Epidermal melanocyte (primary cell): ENCODE results near the gene TNFAIP8L1.

Source experiments
- DNase-seq: peaks from one replicate; pipeline ENCODE4 v3.0.0; 2011; ENCODE audit warnings: low spot score; ENCODE audit not compliant: insufficient read length

The TNFAIP8L1 gene

DNA sequence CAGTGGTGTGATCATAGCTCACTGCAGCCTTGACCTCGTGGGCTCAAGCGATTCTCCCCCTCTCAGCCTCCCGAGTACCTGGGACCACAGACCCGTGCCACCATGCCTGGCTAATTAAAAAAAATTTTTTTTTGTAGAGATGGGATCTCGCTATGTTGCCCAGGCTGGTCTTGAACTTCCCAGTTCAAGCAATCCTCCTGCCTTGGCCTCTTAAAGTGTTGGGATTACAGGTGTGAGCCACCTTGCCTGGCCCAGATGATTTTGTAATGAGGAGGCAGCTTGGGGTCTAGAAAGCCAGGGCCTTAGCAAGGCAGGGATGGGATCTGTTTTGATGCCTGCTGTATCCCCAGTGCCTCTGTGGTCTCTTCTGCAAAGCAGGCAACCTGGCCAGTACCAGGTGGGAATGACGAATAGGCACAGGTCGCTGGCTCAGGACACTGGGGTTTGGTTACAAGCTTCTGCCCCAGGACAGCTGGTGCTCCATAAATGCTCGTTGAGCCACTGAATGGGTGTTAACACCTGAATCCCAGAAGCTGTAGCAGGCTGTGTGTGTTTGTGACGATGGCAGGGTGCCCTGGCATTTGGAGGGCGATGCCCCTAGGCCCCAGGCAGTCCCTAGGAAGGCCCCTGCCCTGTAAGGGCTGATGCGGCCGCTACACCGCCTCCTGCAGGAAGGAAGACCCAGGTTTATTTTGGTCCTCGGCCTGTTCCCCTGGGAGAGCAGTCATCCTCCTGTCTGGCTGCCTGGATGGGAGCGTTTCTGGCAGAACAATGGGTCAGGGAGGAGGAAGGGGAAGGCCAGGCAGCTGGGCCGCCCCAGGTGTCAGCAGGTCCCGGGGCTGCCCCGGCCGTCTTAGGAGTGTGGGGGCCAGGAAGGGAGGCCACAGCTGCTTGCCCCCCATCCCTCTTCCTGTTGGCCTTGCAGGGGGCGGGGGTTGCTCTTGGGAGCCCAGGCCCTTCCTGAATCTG lies 8.6 kb downstream of the TNFAIP8L1 start:
- no peak for DNase-seq

DNA sequence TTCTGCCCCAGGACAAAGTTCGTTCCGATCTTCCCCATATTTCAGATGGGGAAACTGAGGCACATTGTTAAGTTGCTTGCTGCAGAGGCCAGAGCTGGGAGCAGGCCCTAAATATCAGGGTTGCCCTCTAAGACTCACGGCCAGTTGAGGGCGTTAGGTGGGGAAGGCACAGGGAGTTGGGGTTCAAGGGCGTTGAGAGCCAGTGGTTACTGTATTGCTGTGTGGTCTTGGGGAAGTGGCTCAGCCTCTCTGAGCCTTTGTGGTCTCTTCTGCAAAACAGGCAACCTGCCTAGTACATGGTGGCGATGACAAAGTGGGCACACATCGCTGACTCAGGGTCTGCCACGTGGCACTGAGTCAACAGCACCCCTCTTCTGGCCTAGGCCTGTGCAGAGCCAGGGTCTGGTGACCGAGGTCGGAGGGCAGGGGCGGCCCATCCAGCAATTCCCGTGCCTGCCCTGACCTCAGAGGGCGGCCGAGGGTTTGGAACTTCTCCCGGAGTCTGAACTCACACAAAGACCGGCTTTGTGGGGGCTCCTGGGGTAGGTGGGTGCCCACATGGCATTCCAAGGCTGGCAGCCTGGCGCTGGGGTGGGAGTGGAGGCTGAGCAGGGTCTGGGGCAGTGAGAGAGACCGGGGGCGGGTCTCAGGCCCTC lies 10.2 kb downstream of the TNFAIP8L1 start:
- DNase-seq: no peak

DNA sequence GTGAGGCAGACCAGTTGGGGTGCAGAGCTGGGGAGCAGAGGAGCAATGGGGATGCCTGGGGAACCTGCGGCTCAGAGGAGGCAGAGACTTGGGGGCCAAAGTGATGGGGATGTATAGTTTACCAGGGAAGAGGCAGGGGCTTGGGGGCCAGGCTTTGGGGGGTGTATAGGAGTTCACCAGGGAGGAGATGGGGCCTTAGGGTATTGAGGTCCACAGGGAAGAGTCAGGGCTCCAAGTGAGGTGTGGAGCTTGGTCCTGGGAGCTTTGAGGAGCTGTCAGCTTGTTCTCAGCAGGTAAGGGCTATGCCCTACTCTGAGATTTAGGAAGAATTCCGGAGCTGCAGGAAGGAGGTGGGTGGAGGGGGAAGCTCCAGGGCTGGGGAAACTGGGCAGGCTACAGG lies 10.8 kb downstream of the TNFAIP8L1 start:
- DNase-seq: no peak

DNA sequence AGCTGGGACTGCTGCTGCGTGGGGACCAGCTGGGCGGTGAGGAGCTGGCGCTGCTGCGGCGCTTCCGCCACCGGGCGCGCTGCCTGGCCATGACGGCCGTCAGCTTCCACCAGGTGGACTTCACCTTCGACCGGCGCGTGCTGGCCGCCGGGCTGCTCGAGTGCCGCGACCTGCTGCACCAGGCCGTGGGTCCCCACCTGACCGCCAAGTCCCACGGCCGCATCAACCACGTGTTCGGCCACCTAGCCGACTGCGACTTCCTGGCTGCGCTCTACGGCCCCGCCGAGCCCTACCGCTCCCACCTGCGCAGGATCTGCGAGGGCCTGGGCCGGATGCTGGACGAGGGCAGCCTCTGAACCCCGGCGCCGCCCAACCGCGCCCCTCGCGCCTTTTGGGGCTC lies 12.8 kb downstream of the TNFAIP8L1 start:
- DNase-seq: no peak

DNA sequence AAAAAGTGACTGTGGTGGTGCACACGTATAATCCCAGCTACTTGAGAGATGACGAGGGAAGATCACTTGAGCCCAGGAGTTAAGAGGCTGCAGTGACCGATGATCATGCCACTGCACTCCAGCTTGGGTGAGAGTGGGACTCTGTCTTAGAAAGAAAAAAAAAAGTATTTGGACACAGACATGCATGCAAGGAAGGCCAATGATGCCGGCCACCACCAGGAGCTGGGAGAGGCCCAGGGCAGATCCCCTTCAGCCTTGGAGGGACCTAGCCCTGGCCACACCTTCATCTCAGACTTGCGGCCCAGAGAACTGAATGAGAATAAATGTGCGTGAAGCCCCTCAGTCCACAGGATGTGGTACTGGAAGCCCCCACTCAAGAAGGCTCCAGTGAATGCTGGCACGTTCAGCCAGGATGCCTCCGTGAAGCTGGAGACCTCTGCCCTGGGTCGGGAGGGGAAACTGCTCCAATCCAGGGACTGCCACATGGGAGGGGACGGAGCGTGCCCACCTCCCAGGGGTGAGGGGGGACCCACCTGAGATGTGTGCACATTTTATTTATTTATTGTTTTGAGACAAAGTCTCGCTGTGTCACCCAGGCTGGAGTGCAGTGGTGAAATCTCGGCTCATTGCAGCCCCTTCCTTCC lies 14.6 kb downstream of the TNFAIP8L1 start:
- DNase-seq: no peak

DNA sequence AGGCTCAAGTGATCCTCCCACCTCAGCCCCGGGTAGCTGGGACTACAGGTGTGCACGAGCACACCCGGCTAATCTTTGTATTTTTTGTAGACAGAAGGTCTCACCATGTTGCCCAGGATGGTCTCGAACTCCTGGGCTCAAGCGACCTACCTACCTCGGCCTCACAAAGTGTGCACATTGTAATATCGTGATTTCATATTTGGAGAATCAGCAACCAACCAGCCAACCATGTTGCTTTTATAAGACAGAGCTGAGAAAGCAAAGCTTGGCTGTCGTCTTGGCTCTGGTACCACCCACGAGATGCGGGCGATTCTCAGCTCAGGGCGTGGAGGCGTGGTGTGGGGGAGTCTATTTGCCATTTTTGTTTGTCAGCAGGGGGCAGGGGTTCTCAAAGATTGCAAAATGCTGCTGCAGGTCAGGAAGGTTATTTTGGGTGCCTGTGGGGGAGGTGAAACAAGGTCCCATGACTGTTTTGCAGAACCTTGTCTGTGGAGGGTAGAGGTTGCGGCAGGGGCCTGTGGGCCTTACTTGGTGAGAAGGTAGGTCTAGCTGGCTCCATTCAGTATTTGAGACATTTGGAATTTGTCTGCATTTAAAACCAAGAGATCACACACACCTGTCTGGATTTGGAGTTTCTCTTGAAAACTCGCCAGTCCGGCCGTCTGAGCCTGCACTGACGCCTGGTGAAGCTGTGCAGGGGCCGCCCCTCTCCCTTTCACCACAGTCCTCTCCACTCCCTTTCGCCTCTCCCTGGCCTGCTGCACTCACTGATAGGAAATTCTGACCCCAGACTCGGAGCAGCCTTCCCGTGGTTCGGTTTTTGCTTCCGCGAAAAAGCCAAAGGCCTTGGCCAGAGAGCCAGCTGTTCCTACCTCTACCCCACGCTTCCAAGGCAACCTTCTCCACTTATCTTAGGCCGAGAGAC lies 15.4 kb downstream of the TNFAIP8L1 start:
- DNase-seq: no peak

DNA sequence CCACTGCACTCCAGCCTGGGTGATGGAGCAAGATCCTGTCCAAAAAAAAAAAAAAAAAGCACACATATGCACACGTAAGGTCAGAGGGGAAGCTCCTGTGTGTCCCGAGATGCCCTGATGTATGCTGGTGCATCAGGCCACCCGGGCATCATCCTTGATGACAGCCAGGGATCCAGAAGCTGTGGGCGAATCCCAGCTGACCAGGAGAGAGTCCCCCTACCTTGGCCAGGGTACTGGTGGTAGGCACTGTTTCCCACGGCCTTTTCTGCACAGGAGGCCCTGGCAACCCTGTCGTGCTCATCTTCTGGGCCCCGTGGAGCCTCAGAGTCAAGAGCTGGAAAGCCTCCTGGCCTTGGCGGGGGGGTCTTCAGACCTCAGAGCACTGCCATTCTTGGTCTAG lies 16.8 kb downstream of the TNFAIP8L1 start:
- DNase-seq: no peak

DNA sequence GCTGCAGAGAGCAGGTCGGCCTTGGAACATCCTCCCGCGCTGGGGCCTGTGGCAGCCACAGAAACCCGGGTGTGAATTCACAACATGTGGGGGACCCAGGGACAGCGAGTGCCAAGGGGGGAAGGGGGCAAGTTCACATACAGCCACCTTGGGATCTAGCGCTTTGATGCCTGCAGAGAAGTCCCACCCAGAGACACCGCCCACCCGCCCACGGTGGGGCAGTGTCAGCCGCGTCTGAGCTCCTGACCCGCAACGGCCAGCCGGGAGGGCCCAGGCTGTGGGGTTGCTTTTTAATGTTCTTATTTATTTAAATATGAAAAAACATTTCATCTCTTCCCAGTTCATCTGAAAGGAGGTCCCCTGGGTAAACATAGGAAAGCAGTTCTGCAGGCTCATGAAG lies 17.9 kb downstream of the TNFAIP8L1 start:
- DNase-seq: no peak

DNA sequence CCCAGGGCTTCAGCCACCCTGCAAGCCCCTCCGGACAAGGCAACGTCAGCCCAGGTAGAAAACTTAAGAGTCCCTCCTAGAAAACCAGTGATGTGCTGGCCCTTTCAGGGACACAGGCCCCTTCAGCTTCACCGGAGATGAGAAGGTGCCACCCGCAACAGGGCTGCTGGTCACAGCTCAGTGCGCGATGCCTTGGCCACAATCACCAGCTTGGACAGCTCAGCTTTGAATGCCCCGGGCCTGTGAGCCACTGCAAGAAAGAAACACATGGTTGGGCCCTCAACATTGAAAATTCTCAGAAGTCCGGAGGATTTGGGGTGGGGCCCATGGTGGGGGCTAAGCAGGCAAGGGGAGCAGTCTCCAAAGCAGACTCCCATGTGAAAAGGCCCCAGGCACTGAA lies 18.5 kb downstream of the TNFAIP8L1 start:
- DNase-seq: no peak

DNA sequence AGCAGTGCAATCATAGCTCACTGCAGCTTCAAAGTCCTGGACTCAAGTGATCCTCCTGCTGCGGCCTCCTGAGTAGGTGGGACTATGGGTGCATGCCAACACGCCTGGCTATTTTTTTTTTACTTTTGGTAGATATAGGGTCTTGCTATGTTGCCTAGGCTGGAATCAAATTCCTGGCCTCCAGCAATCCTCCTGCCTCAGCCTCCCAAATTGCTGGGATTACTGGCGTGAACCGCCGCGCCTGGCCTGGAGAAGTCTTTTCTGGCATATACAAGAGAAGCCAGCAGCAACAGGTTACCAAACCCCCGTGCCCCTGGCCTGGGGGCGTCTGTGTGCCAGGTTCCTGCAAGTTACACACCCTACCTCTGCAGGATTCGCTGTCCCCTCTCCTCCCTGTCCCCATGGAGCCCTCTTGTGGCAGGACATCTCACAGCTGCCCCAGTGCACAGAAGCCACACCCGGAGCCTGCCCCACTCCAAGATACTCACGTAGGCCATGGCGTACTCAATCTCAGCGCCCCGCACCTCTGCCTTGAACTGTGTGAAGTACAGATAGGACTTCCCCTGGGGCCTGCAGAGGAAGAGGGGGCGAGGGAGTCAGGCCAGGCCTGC lies 21.0 kb downstream of the TNFAIP8L1 start:
- DNase-seq: no peak

DNA sequence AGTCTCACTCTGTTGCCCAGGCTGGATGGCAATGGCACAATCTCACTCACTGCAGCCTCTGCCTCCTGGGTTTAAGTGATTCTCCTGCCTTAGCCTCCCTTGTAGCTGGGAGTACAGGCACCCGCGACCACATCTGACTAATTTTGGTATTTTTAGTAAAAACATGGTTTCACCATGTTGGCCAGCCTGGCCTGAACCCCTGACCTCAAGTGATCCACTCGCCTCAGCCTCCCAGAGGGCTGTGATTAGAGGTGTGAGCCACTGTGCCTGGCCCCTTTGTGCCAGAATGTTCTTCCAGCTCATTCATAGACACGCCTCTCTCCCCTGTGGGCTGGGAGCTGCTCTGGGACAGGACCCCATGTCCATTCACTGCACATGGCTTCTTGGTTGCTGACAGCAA lies 21.7 kb downstream of the TNFAIP8L1 start:
- no peak for DNase-seq

DNA sequence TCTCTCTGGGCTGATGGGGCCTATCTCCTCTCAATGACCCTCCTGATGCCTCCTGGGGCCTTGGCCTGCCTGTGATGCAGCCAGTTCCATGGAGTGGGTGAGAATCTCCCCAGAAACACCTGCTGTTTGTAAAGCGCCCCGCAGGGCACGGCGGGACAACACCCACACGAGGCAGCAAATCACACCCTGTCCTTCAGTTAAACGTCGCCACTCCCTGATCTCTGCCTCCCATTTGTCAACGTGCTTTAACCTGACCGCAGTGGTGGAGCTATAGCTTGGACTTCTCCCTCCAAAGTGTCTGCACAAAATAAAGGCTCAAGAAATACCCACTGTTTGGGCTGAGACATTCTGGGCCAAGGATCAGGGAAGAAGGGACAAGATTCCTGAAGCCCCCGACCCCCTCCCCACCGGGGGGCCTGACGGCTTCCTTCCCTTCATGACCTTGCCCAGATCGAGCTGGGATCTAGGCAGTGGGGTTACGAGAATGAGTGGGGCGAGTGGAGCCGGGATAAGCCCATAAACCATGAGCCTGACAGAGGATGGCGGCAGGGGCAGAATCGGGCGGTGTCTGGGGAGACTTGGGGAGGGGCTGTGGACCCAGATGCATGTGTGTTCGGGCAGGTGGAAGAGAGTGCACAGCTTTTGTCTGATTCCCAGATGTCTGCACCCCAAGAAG lies 22.8 kb downstream of the TNFAIP8L1 start:
- no peak for DNase-seq

DNA sequence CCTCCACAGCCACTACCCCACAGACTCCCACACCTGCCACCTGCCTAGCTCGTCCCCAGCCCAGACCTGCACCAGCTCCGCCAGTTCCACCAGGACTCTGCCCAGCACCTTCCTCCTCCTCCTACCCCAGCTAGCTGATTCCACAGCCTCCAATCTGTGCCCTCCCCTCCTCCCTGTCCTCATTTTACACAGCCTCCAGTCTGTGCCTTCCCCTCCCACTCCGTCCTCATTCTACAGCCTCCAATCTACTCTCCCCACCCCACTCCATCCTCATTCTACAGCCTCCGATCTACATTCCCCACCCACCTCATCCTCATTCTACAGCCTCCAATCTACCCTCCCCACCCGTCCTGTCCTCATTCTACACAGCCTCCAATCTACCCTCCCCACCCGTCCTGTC lies 23.5 kb downstream of the TNFAIP8L1 start:
- no peak for DNase-seq

DNA sequence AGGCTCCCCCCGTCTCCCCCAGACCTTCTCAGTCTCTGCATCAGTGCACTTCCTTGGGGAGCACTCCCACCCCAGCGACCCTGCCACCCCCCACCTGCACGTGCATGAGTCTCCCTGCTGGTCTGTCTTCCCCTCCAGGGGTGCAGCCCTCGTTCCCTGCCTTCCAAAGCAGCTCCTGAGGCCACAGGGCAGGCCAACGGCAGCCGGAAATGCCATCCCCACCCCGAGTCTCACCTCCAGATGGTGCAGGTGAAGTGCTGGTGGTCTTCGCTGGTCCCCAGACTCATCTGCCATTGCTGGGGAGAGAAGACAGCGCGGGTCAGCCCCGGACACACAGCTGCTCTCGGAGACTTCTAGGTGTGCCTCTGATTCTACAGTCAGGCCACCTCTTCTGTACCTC lies 25.3 kb downstream of the TNFAIP8L1 start:
- DNase-seq: no peak

DNA sequence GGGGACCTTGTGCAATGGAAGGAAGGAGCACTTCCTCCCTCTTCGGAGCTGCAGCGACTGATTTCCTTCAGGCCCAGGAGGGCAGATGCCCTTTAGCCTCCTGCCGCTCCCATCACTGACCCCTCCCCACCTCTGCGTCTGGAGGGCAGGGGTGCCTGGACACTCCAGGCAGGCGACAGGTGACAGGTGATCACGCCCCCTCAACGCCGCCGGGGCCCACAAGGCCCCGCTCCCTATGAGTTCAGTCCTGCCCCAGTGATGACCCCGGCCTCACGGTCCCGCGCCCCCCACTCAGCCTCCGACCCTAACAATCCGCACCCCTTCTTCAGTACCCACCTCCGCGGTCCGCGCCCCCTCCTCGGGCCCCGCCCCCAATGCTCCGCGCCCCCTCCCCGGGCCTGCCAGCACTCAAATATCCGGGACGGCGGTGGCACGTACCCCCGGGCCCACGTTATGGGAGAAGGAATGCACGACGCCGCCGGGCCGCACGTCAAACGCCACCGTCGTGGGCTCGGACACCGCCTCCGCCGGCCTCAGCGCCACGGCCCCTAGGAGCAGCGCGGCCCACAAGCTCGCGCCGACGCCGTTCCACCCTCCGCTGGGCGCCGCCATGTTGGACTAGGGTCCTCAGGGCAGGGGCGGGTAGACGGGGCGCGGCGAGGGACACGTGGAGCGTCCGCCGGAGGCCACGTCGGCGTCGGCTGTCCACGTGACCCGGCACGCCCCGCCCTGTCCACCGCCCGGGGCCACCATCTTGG lies 30.6 kb downstream of the TNFAIP8L1 start, which contains the start of gene MYDGF:
Gene MYDGF, minus strand, starts transcription at position 620 of the 758 bp plus-strand sequence. Its CDS starts 8 bp downstream, at position 612.
- DNase-seq: peak; percentile 98

DNA sequence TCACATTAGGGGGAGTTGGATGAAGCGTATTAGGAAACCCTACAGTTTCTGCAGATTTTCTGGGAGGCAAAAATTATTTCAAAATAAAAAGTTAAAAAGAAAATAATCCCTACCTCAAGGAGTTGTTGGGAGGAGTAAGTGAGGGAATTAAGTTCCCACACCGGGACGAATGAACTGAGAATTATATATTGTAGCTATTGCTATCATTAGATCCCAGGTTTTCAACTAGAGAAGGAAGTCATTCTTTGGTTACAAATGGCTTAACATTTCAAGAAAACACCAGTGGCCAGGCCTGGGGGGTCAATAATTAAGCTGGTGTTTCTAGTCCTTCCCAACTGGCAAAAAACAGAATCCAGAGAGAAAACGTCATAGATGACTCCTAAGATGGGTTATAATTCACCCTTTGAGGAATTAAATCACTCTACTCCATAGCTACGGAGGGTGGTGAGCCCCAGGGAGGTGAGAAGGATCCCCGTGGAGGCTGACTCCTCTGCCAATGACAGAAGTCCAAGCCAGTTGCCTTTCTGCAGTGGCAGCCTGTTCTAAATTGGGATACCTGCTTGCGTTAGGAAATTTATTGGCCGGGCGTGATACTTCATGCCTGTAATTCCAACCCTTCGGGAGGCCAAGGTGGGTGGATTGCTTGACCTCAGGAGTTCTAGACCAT lies 32.0 kb downstream of the TNFAIP8L1 start:
- DNase-seq: no peak

DNA sequence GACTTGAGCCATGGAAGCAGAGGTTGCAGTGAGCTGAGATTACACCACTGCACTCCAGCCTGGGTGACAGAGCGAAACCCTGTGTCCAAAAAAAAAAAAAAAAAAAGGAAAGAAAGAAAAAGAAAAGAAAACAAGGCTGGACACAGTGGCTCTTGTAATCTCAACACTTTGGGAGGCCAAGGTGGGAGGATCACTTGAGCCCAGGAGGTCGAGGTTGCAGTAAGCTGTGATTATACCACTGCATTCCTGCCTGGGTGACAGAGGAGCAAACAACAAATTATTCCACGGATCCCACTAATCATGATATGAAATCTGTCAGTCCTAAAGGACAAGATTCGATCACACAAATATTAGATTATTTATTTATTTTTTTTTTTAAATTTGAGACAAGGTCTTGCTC lies 33.9 kb downstream of the TNFAIP8L1 start:
- DNase-seq: no peak

DNA sequence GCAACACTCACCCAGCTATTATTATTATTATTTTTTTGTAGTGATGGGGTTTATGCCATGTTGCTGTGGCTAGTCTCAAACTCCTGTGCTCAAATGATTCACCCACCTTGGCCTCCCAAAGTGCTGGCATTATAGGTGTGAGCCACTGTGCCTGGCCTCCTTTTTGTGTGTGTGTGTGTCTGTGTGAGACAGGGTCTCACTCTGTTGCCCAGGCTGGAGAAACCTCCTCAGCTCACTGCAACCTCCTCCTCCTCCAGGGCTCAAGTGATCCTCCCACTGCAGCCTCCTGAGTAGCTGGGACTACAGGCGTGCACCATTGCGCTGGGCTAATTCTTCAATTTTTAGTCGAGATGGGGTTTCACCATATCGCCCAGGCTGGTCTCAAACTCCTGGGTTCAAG lies 34.4 kb downstream of the TNFAIP8L1 start:
- no peak for DNase-seq

DNA sequence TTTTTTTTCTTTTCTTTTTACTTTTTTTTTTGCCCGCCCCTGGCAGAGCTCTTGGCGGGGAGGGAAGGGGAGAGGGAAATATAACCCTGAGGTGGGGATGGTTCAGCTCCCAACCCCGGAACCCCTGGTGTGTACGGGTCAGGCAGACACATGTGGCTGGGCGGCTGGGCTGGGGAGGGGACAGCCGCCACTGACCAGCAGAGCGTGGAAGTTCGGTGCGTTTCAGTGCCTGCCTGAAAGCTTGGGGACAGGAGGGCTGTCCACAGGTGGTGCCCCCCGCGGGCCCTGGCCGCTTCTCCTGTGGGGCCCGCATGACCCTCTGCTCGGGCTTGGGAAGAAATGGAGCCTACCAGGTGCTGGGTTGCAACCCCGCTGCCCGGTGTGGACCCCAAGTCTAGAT lies 36.0 kb downstream of the TNFAIP8L1 start:
- no peak for DNase-seq
